Measurements from ENCODE around the gene BLTP3B. TPM values are rescaled to one million over a fixed set of nuclear protein-coding genes. Genes with fewer than 3 reads are reported as not detected.

Gene BLTP3B
- polyA plus RNA-seq, 6 donors from 2014 or later: 19.9 to 34.6 (median 25.0) TPM

- ATAC-seq (ENCODE audit: low read depth in 2 of 2): peak; percentile 48 to 58
- Mint-ChIP-seq H3K27me3 (no peaks in the 10 kb centered on the region), H3K4me1 (peaks cover 0 to 7% (median 6%) of the 10 kb centered on the region in 3 donors), H3K27ac (peak overlapping the region in 2 of 6 donors; percentile 10 to 82), H3K36me3 (no peaks in the 10 kb centered on the region), H3K9me3 (no peaks in the 10 kb centered on the region), H3K4me3 (no peak overlapping the region)
- peak; percentile 51 for DNase-seq
Observed at GRCh38 chr12:100154474-100155247, 12.0 kb upstream of the BLTP3B start.

DNA sequence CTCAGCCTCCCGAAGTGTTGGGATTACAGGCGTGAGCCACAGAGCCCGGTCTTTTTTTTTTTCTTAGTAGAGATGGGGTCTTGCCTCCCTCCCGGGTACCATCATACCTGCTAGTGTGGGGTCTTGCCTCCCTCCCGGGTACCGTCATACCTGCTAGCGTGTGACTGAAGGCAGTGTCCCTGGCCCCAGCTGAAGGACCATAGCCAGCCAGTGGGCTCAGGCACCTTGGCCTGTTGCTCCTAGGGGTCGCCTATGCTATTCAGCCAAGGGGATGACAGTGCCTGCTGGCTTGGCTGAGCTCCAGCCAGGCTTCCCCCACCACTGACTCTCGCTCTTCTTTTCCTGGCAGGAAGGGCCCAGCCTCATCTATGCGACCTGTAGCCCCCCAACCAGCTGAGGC, 10.5 kb upstream of the BLTP3B start:
- Mint-ChIP-seq H3K27ac (no peak overlapping the region), H3K9me3 (no peaks in the 10 kb centered on the region), H3K36me3 (no peaks in the 10 kb centered on the region), H3K4me3 (no peak overlapping the region), H3K4me1 (peaks cover 0 to 7% (median 6%) of the 10 kb centered on the region in 3 donors), H3K27me3 (no peaks in the 10 kb centered on the region)
- DNase-seq (no peak), ATAC-seq (ENCODE audit: low read depth in 2 of 2) (no peak)

- DNase-seq: no peak
- no peak for ATAC-seq (ENCODE audit: low read depth in 2 of 2)
- Mint-ChIP-seq H3K27me3 (no peaks in the 10 kb centered on the region), H3K36me3 (no peaks in the 10 kb centered on the region), H3K27ac (peak overlapping the region in 2 of 6 donors; percentile 35 to 71), H3K4me3 (no peak overlapping the region), H3K4me1 (peaks cover 0 to 7% (median 6%) of the 10 kb centered on the region in 3 donors), H3K9me3 (no peaks in the 10 kb centered on the region)
Observed at GRCh38 chr12:100151769-100152168, 9.1 kb upstream of the BLTP3B start.

GRCh38 chr12:100146252-100146651, 3.6 kb upstream of the BLTP3B start:
- Mint-ChIP-seq H3K27me3 (no peaks in the 10 kb centered on the region), H3K36me3 (no peaks in the 10 kb centered on the region), H3K9me3 (no peaks in the 10 kb centered on the region), H3K4me3 (no peak overlapping the region), H3K4me1 (peaks cover 6 to 19% (median 14%) of the 10 kb centered on the region in 3 donors), H3K27ac (no peak overlapping the region)
- DNase-seq (no peak), ATAC-seq (ENCODE audit: low read depth in 2 of 2) (no peak)

DNA sequence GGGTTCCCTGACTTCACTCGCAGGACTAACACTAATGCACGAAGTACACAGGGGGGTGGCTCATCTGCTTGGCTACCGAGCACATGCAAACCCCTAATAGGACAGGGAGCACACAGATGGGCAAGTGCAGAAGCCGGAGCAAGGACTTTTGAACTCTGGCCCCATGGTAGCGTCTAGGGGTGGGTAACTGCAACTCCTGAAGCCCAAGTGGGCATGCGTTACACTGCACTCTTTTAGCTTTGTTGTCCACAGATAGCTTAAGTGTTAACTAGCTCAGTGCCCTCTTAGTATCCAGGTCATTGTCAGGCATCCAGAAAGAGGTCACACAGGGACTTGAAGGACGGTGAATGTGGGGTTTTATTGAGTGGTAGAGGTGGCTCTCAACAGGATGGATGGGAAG, 3.0 kb upstream of the BLTP3B start:
- Mint-ChIP-seq H3K27ac (peak overlapping the region in 1 of 6 donors; percentile 57), H3K36me3 (no peaks in the 10 kb centered on the region), H3K9me3 (no peaks in the 10 kb centered on the region), H3K27me3 (no peaks in the 10 kb centered on the region), H3K4me1 (peaks cover 6 to 19% (median 14%) of the 10 kb centered on the region in 3 donors), H3K4me3 (no peak overlapping the region)
- DNase-seq: no peak
- ATAC-seq (ENCODE audit: low read depth in 2 of 2): no peak

DNA sequence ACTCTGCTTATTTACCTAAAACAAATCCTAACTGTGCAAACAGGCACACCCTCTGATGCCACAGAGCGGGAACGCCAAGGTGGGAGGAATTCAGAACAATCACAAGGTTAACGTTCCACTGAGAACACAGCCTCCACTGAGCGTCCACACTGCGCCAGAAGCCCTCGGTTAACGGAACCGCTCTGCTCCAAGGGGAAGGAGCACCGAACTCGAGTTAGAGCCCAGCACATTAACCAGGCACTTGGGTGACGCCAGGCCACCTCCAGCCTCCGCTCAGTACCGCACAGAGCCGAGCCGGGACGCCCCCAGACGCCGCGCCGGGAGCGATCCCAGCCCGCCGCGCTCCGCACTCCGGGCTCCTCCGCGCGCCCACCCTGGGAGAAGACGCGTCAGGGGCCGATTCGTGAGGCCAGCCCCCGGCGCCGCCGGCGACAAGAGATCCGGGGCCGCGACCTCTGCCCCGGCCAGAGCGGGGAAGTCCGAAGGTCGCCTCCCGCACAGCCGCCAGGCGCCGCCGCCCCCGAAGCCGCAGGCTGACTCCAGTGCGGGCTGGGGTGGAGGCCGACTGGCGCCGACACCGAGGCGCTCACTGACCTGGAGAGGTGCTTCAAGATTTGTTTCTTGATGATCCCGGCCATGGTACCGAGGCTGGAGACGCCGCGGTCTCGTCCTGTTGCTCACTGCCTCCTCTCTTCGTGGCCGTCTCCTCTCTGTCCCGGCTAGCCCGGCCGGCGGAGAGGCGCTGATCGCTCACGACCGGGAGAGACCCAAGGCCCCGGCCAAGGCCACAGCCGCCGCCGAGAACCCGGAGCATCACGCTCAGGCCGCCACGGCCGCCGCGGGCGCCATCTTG, 450 bp downstream of the BLTP3B start:
- Mint-ChIP-seq H3K27ac (peak overlapping the region; percentile 86 to 99 (median 94)), H3K27me3 (no peaks in the 10 kb centered on the region), H3K36me3 (no peaks in the 10 kb centered on the region), H3K4me1 (peaks cover 30 to 42% (median 41%) of the 10 kb centered on the region in 3 donors), H3K4me3 (peak overlapping the region; percentile 84 to 99 (median 96)), H3K9me3 (no peaks in the 10 kb centered on the region)
- peak; percentile 43 to 44 for ATAC-seq (ENCODE audit: low read depth in 2 of 2)
- no peak for DNase-seq

- no peak for DNase-seq
- H3K27me3 Mint-ChIP-seq: no peaks in the 10 kb centered on the region
- H3K4me1 Mint-ChIP-seq: peaks cover 34 to 47% (median 41%) of the 10 kb centered on the region in 3 donors
- no peaks in the 10 kb centered on the region for H3K36me3 Mint-ChIP-seq
- peak overlapping the region; percentile 84 to 99 (median 96) for H3K4me3 Mint-ChIP-seq
- H3K9me3 Mint-ChIP-seq: no peaks in the 10 kb centered on the region
- H3K27ac Mint-ChIP-seq: peak overlapping the region in 5 of 6 donors; percentile 86 to 98 (median 89)
- ATAC-seq (ENCODE audit: low read depth in 2 of 2): no peak
Observed at GRCh38 chr12:100141666-100141997, 1.0 kb downstream of the BLTP3B start.

DNA sequence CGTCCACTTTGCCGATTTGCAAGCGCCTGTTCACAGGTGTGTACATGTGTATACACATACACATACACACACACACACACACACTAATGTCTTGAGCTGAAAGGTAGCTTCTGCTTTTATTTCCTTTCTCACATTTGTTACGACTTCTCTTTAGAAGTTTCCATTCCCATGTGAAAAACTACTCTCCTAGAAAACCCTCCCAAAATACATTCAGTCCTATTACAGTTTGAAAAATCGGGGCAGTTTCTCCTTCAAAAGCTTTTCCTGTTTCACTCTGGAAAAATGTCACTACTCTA, 3.9 kb downstream of the BLTP3B start:
- Mint-ChIP-seq H3K4me1 (peaks cover 50 to 58% (median 54%) of the 10 kb centered on the region in 3 donors), H3K27ac (peak overlapping the region in 4 of 6 donors; percentile 21 to 76 (median 64)), H3K27me3 (no peaks in the 10 kb centered on the region), H3K36me3 (no peaks in the 10 kb centered on the region), H3K9me3 (no peaks in the 10 kb centered on the region), H3K4me3 (peak overlapping the region; percentile 53 to 83 (median 70))
- no peak for DNase-seq
- ATAC-seq (ENCODE audit: low read depth in 2 of 2): no peak

DNA sequence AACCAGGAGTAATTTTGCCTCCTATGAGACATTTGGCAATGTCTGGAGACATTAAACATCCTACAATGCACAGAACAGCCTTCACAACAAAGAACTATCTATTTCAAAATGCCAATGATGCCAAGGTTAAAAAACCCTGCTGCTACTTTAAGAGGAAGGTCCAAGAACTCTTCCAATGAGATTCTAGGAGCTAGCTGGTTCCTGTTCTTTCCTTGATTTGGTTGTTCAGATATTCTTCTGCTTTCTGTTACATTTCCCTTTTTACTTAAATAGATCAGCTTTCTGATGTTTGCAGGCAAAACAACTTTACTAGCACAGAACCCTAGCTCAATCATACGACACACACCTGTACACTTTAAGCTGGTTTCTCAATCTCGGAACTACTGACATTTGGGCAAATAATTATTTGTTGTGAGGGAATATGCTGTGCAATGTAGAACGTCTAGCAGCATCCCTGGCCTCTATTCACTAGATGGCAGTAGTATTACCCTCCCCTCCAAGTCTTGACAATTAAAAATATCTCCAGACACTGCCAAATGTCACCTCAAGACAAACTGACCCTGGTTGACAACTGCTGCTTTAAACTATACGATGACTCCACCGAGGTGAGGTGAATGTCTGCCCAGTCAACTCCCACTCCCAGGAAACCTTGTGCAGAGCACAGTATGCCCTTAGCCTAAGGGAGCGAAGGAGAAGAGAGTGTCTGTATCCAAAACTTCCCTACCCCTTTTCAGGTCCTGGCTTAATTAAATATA, 4.4 kb downstream of the BLTP3B start:
- Mint-ChIP-seq H3K27ac (peak overlapping the region in 5 of 6 donors; percentile 21 to 83 (median 76)), H3K9me3 (peaks cover 0 to 3% (median 0%) of the 10 kb centered on the region in 7 donors), H3K36me3 (no peaks in the 10 kb centered on the region), H3K4me3 (peak overlapping the region; percentile 53 to 83 (median 70)), H3K4me1 (peaks cover 49 to 54% (median 52%) of the 10 kb centered on the region in 3 donors), H3K27me3 (no peaks in the 10 kb centered on the region)
- DNase-seq (peak; percentile 18), ATAC-seq (ENCODE audit: low read depth in 2 of 2) (peak; percentile 2 to 3)

- H3K4me3 Mint-ChIP-seq: no peak overlapping the region
- H3K27ac Mint-ChIP-seq: peak overlapping the region in 1 of 6 donors; percentile 33
- H3K9me3 Mint-ChIP-seq: peaks cover 0 to 8% (median 2%) of the 10 kb centered on the region in 7 donors
- peaks cover 37 to 46% (median 38%) of the 10 kb centered on the region in 3 donors for H3K4me1 Mint-ChIP-seq
- no peaks in the 10 kb centered on the region for H3K27me3 Mint-ChIP-seq
- DNase-seq: no peak
- ATAC-seq (ENCODE audit: low read depth in 2 of 2): no peak
- no peaks in the 10 kb centered on the region for H3K36me3 Mint-ChIP-seq
Observed at GRCh38 chr12:100133200-100133599, 9.5 kb downstream of the BLTP3B start.

DNA sequence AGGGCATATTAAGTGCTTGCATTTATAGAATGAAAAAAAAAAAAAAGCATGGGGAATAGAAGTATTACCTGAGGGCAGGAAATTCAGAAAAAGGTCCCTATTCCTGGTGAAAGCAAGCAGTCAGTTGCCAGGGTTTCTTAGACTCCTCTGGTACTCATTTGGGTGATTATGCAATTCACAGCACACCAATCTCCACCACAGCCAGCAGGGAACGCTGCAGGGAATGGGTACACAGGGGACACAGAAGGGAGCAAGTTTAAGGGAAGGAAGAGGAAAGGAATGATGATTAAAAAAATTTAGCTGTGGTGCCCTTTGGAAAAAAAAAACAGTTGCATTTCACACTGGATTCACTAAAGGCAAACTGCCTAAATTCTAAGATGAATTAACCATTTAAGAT, 14.2 kb downstream of the BLTP3B start:
- no peak overlapping the region for H3K4me3 Mint-ChIP-seq
- peak overlapping the region in 3 of 6 donors; percentile 32 to 82 (median 34) for H3K27ac Mint-ChIP-seq
- no peaks in the 10 kb centered on the region for H3K27me3 Mint-ChIP-seq
- H3K36me3 Mint-ChIP-seq: no peaks in the 10 kb centered on the region
- peaks cover 21 to 31% (median 24%) of the 10 kb centered on the region in 3 donors for H3K4me1 Mint-ChIP-seq
- no peak for DNase-seq
- H3K9me3 Mint-ChIP-seq: peaks cover 0 to 8% (median 2%) of the 10 kb centered on the region in 7 donors
- no peak for ATAC-seq (ENCODE audit: low read depth in 2 of 2)

DNA sequence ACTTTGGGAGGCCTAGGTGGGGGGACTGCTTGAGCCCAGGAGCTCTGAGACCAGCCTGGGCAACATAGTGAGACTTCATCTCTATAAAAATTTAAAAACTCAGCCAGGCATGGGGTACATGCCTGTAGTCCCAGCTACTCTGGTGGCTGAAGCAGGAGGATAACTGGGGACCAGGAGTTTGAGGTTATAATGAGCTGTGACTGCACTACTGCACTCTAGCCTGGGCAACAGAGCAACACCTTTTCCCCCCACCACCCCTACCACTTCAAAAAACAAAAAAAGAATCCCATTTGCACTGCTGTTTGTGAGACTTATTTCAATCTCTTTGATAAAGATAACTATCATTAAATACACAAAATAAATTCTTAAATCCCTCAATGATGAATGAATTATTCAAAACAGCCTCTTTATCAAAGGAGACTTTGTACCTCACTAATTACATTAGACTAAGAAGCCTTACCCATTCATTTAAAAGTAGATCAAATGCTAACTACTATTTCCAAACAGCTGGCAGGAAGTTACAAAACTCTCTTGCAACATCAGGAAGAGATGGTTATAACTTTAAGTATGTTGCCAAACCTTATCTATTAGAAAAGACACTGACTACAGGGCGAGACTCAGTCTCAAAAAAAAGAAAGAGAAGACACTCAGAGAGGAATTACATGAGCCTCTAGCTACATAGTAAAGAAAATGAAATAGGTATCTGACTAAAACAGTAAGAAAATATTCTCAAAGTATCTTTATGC, 14.7 kb downstream of the BLTP3B start:
- Mint-ChIP-seq H3K27ac (peak overlapping the region in 4 of 6 donors; percentile 32 to 67 (median 48)), H3K36me3 (no peaks in the 10 kb centered on the region), H3K27me3 (no peaks in the 10 kb centered on the region), H3K4me3 (no peak overlapping the region), H3K4me1 (peaks cover 21 to 33% (median 22%) of the 10 kb centered on the region in 3 donors), H3K9me3 (peaks cover 0 to 4% (median 2%) of the 10 kb centered on the region in 7 donors)
- DNase-seq: no peak
- no peak for ATAC-seq (ENCODE audit: low read depth in 2 of 2)

All from naive B cell (primary cell).